D721Med (cell line): ENCODE measurements around the gene CFAP92.

Experiments
- DNase-seq: peaks from one replicate; pipeline ENCODE4 v3.0.0; 2011; ENCODE audit warnings: low spot score; ENCODE audit not compliant: insufficient read length
- FAIRE-seq: peaks from 2 replicates; lab custom pipeline; 2011; peaks lifted over from hg19 to GRCh38; lab: Jason Lieb, UNC
- TF ChIP-seq, protein P1 (sequence below): IDR thresholded peaks from 2 replicates; pipeline ENCODE4 v1.5.1; 2012; ENCODE audit warnings: mild to moderate bottlenecking, control low read depth; ENCODE audit not compliant: insufficient read depth; ENCODE audit errors: missing control alignments

The CFAP92 gene

GRCh38 chr3:128970740-128971047 is 23.2 kb downstream of the CFAP92 start:
- FAIRE-seq (no peak), DNase-seq (no peak)

GRCh38 chr3:128969993-128970739 is 23.7 kb downstream of the CFAP92 start:
- TF ChIP-seq, protein P1, sequence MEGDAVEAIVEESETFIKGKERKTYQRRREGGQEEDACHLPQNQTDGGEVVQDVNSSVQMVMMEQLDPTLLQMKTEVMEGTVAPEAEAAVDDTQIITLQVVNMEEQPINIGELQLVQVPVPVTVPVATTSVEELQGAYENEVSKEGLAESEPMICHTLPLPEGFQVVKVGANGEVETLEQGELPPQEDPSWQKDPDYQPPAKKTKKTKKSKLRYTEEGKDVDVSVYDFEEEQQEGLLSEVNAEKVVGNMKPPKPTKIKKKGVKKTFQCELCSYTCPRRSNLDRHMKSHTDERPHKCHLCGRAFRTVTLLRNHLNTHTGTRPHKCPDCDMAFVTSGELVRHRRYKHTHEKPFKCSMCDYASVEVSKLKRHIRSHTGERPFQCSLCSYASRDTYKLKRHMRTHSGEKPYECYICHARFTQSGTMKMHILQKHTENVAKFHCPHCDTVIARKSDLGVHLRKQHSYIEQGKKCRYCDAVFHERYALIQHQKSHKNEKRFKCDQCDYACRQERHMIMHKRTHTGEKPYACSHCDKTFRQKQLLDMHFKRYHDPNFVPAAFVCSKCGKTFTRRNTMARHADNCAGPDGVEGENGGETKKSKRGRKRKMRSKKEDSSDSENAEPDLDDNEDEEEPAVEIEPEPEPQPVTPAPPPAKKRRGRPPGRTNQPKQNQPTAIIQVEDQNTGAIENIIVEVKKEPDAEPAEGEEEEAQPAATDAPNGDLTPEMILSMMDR: peak; percentile 88
- FAIRE-seq: no peak

More at GRCh38 chr3:128970740-128971047, 23.2 kb downstream of the CFAP92 start:
- TF ChIP-seq, protein P1: no peak

GRCh38 chr3:128967748-128968355 is 26.0 kb downstream of the CFAP92 start:
- DNase-seq (no peak), FAIRE-seq (no peak)
- TF ChIP-seq, protein P1: no peak

More at GRCh38 chr3:128969993-128970739, 23.7 kb downstream of the CFAP92 start:
- DNase-seq: no peak

DNA sequence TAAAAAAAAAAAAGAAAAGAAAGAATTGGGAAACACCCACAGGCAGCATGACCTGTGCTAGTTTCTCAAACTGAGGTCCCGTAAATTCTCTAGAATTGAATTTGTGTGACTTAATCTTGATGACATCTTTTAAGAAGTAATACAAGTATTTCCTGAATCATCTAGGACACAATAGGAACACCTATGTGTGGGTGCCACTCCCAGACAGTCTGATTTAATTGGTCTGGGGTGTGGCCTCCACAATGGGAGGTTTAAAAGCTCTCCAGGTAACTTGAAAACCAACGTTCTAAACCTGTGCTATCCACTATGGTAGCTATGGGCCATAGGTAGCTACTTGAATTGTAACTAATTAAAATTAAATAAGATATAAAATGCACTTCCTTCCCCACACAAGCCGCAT is 28.1 kb downstream of the CFAP92 start:
- TF ChIP-seq, protein P1: no peak
- FAIRE-seq (no peak), DNase-seq (no peak)

DNA sequence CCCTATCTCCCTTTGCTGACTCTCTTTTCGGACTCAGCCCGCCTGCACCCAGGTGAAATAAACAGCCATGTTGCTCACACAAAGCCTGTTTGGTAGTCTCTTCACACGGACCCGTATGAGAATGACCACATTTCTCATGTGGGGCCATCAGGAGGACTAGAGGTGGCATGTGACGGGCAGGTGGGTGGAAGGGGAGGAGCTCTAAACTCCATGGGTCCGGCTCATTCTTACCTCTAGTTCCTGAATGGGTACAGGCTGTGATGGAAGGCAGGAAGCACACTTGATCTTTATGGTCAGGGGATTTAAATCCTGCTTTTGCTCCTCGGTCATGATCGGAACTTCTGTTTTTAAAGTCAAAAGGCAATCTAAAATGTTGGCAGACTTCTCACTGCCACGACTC is 28.6 kb downstream of the CFAP92 start:
- no peak for DNase-seq
- TF ChIP-seq, protein P1: no peak
- FAIRE-seq: no peak

- FAIRE-seq (no peak), DNase-seq (no peak)
- TF ChIP-seq, protein P1: no peak
Observed at GRCh38 chr3:128956440-128956839, 37.4 kb downstream of the CFAP92 start.
